Measurements from ENCODE around the gene ABTB1. TPM values are rescaled to one million over a fixed set of nuclear protein-coding genes. Genes with fewer than 3 reads are reported as not detected.

ABTB1 gene
- total RNA-seq, 5 donors from 2014 or later (not counting 1 experiment from before 2014, with no cell fraction given) = 107 to 187 (median 166) TPM

DNA sequence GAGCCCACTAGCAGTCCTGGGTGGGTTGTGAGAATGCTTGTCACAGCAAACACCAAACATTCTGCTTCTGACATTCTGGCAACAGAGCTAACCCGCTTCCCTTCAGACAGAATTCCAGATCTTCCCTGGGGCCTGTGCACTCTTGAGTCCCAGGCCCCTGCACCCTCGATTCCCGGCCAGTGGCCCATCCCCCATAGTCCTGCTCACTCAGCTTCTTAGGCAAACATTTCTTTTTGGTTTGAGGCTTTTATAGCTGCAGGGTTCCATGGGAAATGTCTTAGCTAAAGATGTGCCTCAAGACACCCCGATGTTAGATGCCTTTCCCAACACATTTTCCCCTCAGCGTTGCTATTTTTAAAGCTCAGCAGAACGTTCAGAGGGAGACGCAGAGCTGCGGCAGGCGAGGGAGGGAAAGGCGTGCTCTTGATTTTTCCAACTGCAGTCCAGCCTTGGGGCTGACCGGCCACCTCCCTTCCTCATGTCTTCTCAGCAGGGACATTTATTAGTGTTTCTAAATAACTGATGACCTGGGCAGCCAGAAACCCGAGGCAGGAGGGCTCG lies 35.2 kb downstream of the ABTB1 start:
- CTCF ChIA-PET = interaction anchor here in 1 of 2 donors (0.9 kb wide), 1 partner anchor 57 kb away, joined by 3 read pairs; no protein-coding TSS in a partner anchor
- no peaks in the 10 kb centered on the region for H3K9me3 ChIP-seq

DNA sequence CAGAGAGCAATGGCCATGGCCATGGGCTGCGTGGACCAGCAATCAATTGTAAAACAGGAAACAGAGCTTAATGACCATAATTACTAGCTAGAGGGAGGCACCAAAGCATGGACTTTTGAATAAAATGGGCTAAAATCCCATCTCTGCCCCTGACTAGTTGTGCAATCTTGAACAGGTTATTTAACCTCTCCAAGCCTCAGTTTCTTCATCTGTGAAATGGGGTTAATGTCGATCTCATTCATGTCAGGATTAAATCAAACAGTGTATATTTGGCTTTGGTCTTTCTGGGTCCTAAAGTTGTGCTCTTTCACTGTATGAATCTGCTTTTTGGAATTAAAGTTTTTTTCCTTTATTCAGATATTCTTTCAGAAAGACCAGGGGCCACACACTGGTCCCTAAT lies 36.1 kb downstream of the ABTB1 start:
- H3K27me3 Mint-ChIP-seq = no peaks in the 10 kb centered on the region
- no peak overlapping the region for H3K4me3 Mint-ChIP-seq
- Histone ChIP-seq H3K36me3 (ENCODE audit: control insufficient read depth in 2 of 2, extremely low read depth in 1 of 2, insufficient read depth in 1 of 2, low read length in 1 of 2) (no peaks in the 10 kb centered on the region), H3K9me3 (no peaks in the 10 kb centered on the region), H3K27me3 (replicated peaks in 1 of 2; ENCODE audit: control insufficient read depth in 2 of 2, extremely low read depth in 1 of 2, insufficient read depth in 2 of 2, low read length in 1 of 2) (peaks cover 0 to 2% of the 10 kb centered on the region in 2 experiments), H3K27ac (ENCODE audit: low read length) (no peak overlapping the region), H3K4me3 (ENCODE audit: control insufficient read depth in 1 of 2, extremely low read depth in 1 of 2, low read length in 1 of 2) (no peak overlapping the region), H3K4me1 (ENCODE audit: control insufficient read depth in 1 of 2, extremely low read depth in 1 of 2, insufficient read depth in 2 of 2, low read length in 2 of 2) (no peaks in the 10 kb centered on the region)
- DNase-seq (no peak), ATAC-seq (replicated peaks in 1 of 4) (no peak)
- H3K36me3 Mint-ChIP-seq = no peaks in the 10 kb centered on the region
- H3K9me3 Mint-ChIP-seq = peaks cover under 1% of the 10 kb centered on the region in 3 donors
- POLR2A ChIA-PET = no interaction called here
- WGBS (ENCODE audit: insufficient coverage) = no CpG with 5 or more reads among the region's 2 CpGs
- no peak overlapping the region for H3K27ac Mint-ChIP-seq
- no peaks in the 10 kb centered on the region for H3K4me1 Mint-ChIP-seq
- CTCF ChIA-PET = interaction anchor here in 1 of 2 donors (0.6 kb wide), 1 partner anchor 12 kb away, joined by 7 read pairs; no protein-coding TSS in a partner anchor

More for the DNA sequence above, 35.2 kb downstream of the ABTB1 start:
- Histone ChIP-seq H3K4me1 (ENCODE audit: control insufficient read depth in 1 of 2, extremely low read depth in 1 of 2, insufficient read depth in 2 of 2, low read length in 2 of 2) (no peaks in the 10 kb centered on the region), H3K27me3 (replicated peaks in 1 of 2; ENCODE audit: control insufficient read depth in 2 of 2, extremely low read depth in 1 of 2, insufficient read depth in 2 of 2, low read length in 1 of 2) (peaks cover 0 to 2% of the 10 kb centered on the region in 2 experiments), H3K36me3 (ENCODE audit: control insufficient read depth in 2 of 2, extremely low read depth in 1 of 2, insufficient read depth in 1 of 2, low read length in 1 of 2) (no peaks in the 10 kb centered on the region), H3K4me3 (ENCODE audit: control insufficient read depth in 1 of 2, extremely low read depth in 1 of 2, low read length in 1 of 2) (no peak overlapping the region), H3K27ac (ENCODE audit: low read length) (no peak overlapping the region)
- Mint-ChIP-seq H3K36me3 (no peaks in the 10 kb centered on the region), H3K27ac (no peak overlapping the region), H3K4me3 (no peak overlapping the region), H3K4me1 (no peaks in the 10 kb centered on the region), H3K9me3 (peaks cover 4 to 6% (median 4%) of the 10 kb centered on the region in 3 donors), H3K27me3 (no peaks in the 10 kb centered on the region)
- WGBS (ENCODE audit: insufficient coverage) = 66% methylated on average over 7 of the region's 13 CpGs
- POLR2A ChIA-PET = no interaction called here
- ATAC-seq (replicated peaks in 1 of 4) (no peak), DNase-seq (no peak)

DNA sequence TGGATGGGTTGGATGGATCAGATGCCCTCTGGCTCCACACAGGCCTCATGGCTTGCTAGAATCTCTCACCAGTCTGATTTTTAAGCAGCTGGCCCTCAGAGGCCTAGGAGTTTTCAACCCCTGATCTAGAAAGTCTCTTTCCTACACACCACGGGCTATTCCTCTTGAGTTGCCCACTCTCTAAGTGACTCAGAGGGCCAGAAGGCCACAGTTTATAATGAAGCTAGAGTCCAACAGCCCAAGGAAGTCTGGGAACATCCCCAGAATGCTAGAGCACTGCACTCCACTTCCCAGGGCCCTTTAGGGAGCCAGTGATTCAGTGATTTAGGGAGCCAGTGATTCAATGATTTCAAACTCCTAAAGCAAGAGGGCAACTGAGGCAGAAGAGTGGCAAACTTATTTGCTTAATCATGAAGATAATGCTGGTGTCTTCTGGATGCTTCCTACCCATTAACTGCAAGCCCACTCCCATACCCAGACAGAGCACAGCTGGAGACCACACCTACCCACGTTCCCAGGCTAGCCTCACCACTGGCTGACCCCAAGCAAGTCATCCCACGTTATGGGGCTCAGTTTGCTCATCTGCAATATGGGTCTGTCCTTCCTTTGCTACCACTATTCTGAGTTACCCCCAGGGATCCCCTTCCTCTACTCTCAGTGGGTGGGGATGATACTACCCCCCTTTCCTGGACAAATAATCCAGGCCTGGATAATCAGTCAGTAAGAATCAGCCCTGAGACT lies 36.7 kb downstream of the ABTB1 start:
- POLR2A ChIA-PET = no interaction called here
- whole genome bisulfite sequencing (ENCODE audit: insufficient coverage) = 76% methylated on average over 2 of the region's 3 CpGs

DNA sequence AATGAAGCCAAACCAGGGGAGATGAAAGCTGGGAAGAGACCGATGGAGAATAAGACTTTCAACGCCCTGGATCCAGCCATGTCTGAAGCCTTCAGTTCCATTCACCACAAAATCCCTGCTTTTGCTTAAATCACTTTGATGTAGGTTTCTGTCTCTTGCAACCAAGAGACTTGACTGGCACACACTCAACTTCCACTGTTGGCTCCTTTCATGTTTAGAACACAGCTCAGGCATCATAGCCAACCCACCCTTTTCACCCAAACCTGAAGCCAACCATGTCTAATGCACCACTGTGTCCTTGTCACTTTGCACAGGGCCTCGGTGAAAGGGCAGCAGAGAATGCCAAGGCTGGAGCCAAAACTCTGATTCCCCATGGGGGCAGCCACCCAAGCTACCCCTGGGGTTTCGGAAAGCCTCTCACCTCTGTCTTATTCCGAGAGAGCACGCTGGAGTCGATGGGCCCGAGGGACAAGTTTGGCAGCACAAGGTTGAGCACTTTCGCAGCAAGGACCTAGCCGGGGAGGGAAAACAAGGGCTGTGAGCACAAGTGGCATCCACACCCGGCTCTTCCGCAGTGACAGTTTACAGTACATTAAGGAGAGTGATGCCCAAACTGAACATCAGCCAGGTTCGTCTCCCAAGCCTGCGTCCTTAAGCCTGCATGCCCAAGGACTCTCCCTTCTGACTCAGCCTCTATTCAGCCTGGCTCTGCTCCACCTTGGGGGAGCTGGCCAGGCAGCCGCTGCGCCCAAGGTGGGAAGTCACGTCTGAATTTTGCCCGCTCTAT lies 37.6 kb downstream of the ABTB1 start:
- H3K36me3 ChIP-seq (ENCODE audit: control insufficient read depth in 2 of 2, extremely low read depth in 1 of 2, insufficient read depth in 1 of 2, low read length in 1 of 2) = no peaks in the 10 kb centered on the region
- H3K27ac ChIP-seq (ENCODE audit: low read length) = no peak overlapping the region
- no peaks in the 10 kb centered on the region for H3K4me1 ChIP-seq (ENCODE audit: control insufficient read depth in 1 of 2, extremely low read depth in 1 of 2, insufficient read depth in 2 of 2, low read length in 2 of 2)
- H3K27me3 ChIP-seq (replicated peaks in 1 of 2; ENCODE audit: control insufficient read depth in 2 of 2, extremely low read depth in 1 of 2, insufficient read depth in 2 of 2, low read length in 1 of 2) = peaks cover 0 to 11% of the 10 kb centered on the region in 2 experiments
- ChIA-PET CTCF (no interaction called here), POLR2A (no interaction called here)
- H3K27ac Mint-ChIP-seq = no peak overlapping the region
- peaks cover 0 to 3% of the 10 kb centered on the region in 2 donors for H3K27me3 Mint-ChIP-seq
- 87% methylated on average over 16 of the region's 18 CpGs for WGBS (ENCODE audit: insufficient coverage)
- no peak for DNase-seq
- H3K36me3 Mint-ChIP-seq = no peaks in the 10 kb centered on the region
- no peaks in the 10 kb centered on the region for H3K9me3 Mint-ChIP-seq
- no peaks in the 10 kb centered on the region for H3K4me1 Mint-ChIP-seq
- no peak overlapping the region for H3K4me3 ChIP-seq (ENCODE audit: control insufficient read depth in 1 of 2, extremely low read depth in 1 of 2, low read length in 1 of 2)
- H3K4me3 Mint-ChIP-seq = no peak overlapping the region
- H3K9me3 ChIP-seq = no peaks in the 10 kb centered on the region
- ATAC-seq (replicated peaks in 1 of 4) = no peak

More for the DNA sequence above, 36.7 kb downstream of the ABTB1 start:
- no peaks in the 10 kb centered on the region for H3K36me3 ChIP-seq (ENCODE audit: control insufficient read depth in 2 of 2, extremely low read depth in 1 of 2, insufficient read depth in 1 of 2, low read length in 1 of 2)
- no peak overlapping the region for H3K27ac Mint-ChIP-seq
- H3K4me1 ChIP-seq (ENCODE audit: control insufficient read depth in 1 of 2, extremely low read depth in 1 of 2, insufficient read depth in 2 of 2, low read length in 2 of 2) = no peaks in the 10 kb centered on the region
- H3K9me3 Mint-ChIP-seq = no peaks in the 10 kb centered on the region
- ATAC-seq (replicated peaks in 1 of 4) (no peak), DNase-seq (no peak)
- no peak overlapping the region for H3K27ac ChIP-seq (ENCODE audit: low read length)
- no peak overlapping the region for H3K4me3 ChIP-seq (ENCODE audit: control insufficient read depth in 1 of 2, extremely low read depth in 1 of 2, low read length in 1 of 2)
- H3K36me3 Mint-ChIP-seq = no peaks in the 10 kb centered on the region
- no peaks in the 10 kb centered on the region for H3K9me3 ChIP-seq
- H3K27me3 Mint-ChIP-seq = no peaks in the 10 kb centered on the region
- no peaks in the 10 kb centered on the region for H3K4me1 Mint-ChIP-seq
- peaks cover 0 to 6% of the 10 kb centered on the region in 2 experiments for H3K27me3 ChIP-seq (replicated peaks in 1 of 2; ENCODE audit: control insufficient read depth in 2 of 2, extremely low read depth in 1 of 2, insufficient read depth in 2 of 2, low read length in 1 of 2)
- no peak overlapping the region for H3K4me3 Mint-ChIP-seq
- CTCF ChIA-PET = interaction anchor here (0.5 to 0.6 kb wide), 2 partner anchors 13 to 188 kb away, joined by 7 to 10 read pairs; no protein-coding TSS in a partner anchor

DNA sequence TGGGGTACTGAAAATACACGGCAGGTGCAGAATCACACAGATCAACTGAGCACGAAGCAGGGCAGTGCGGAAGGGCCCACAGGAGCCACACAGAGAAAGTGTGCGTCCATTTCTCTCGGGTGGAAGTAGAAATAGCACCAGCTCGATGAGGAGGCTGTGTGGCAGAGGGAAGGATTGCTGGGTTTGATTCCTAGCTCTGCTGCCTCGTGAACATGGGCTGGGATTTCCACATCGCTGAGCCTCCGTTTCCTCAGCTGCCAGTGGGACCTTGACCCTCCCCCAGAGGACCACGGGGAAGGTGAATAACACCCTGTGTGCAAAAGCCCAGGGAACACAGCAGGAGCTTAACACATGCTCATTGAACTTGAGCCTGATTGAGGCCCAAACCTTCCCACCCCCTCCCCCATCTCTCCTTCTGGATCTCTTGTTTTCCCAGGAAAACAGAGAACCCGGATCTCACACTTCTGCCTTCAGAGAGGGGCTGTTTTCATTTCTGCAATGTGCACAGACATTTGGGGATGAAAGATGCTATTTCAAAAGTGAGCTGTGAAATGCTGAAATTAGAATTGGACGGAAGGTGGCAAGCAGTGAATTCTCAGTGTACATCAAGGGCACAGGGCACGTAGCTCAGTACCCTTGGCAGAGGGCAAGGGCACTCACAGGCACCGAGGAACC lies 38.4 kb downstream of the ABTB1 start:
- Histone ChIP-seq H3K36me3 (ENCODE audit: control insufficient read depth in 2 of 2, extremely low read depth in 1 of 2, insufficient read depth in 1 of 2, low read length in 1 of 2) (no peaks in the 10 kb centered on the region), H3K9me3 (no peaks in the 10 kb centered on the region), H3K4me3 (ENCODE audit: control insufficient read depth in 1 of 2, extremely low read depth in 1 of 2, low read length in 1 of 2) (no peak overlapping the region), H3K4me1 (ENCODE audit: control insufficient read depth in 1 of 2, extremely low read depth in 1 of 2, insufficient read depth in 2 of 2, low read length in 2 of 2) (no peaks in the 10 kb centered on the region), H3K27me3 (replicated peaks in 1 of 2; ENCODE audit: control insufficient read depth in 2 of 2, extremely low read depth in 1 of 2, insufficient read depth in 2 of 2, low read length in 1 of 2) (peaks cover 0 to 17% of the 10 kb centered on the region in 2 experiments), H3K27ac (ENCODE audit: low read length) (no peak overlapping the region)
- WGBS (ENCODE audit: insufficient coverage) = 86% methylated on average over 10 of the region's 14 CpGs
- ChIA-PET POLR2A (no interaction called here), CTCF (no interaction called here)
- ATAC-seq (replicated peaks in 1 of 4) = no peak
- no peaks in the 10 kb centered on the region for H3K9me3 Mint-ChIP-seq
- no peak for DNase-seq
- peaks cover 4 to 7% of the 10 kb centered on the region in 2 donors for H3K27me3 Mint-ChIP-seq
- no peak overlapping the region for H3K27ac Mint-ChIP-seq
- no peak overlapping the region for H3K4me3 Mint-ChIP-seq
- no peaks in the 10 kb centered on the region for H3K4me1 Mint-ChIP-seq
- no peaks in the 10 kb centered on the region for H3K36me3 Mint-ChIP-seq

DNA sequence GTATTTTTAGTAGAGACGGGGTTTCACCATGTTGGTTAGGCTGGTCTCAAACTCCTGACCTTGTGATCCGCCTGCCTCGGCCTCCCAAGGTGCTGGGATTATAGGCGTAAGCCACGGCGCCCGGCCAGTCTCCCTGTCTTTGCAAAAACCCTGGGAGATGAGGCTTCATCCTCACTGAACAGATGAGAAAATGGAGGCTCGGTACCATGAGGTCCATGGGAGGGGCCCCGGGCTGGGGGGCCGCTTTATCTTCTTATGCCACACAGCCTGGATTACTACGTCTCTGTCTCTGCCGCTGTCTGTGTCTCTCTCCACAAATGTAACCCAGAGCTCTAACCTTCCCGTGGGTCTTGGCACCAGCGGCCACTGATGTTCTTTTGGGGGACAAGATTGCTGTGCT lies 39.1 kb downstream of the ABTB1 start:
- H3K4me1 Mint-ChIP-seq = no peaks in the 10 kb centered on the region
- DNase-seq (no peak), ATAC-seq (replicated peaks in 1 of 4) (no peak)
- Histone ChIP-seq H3K9me3 (no peaks in the 10 kb centered on the region), H3K4me1 (ENCODE audit: control insufficient read depth in 1 of 2, extremely low read depth in 1 of 2, insufficient read depth in 2 of 2, low read length in 2 of 2) (no peaks in the 10 kb centered on the region), H3K27me3 (replicated peaks in 1 of 2; ENCODE audit: control insufficient read depth in 2 of 2, extremely low read depth in 1 of 2, insufficient read depth in 2 of 2, low read length in 1 of 2) (peaks cover 0 to 24% of the 10 kb centered on the region in 2 experiments), H3K36me3 (ENCODE audit: control insufficient read depth in 2 of 2, extremely low read depth in 1 of 2, insufficient read depth in 1 of 2, low read length in 1 of 2) (no peaks in the 10 kb centered on the region), H3K4me3 (ENCODE audit: control insufficient read depth in 1 of 2, extremely low read depth in 1 of 2, low read length in 1 of 2) (no peak overlapping the region), H3K27ac (ENCODE audit: low read length) (no peak overlapping the region)
- H3K9me3 Mint-ChIP-seq = no peaks in the 10 kb centered on the region
- no peak overlapping the region for H3K4me3 Mint-ChIP-seq
- WGBS (ENCODE audit: insufficient coverage) = 89% methylated on average over 8 of the region's 14 CpGs
- H3K27ac Mint-ChIP-seq = no peak overlapping the region
- CTCF ChIA-PET = no interaction called here
- no peaks in the 10 kb centered on the region for H3K36me3 Mint-ChIP-seq
- POLR2A ChIA-PET = no interaction called here
- H3K27me3 Mint-ChIP-seq = peaks cover 6 to 8% of the 10 kb centered on the region in 2 donors

All from T-cell (primary cell).